Endothelial cell (in vitro differentiated cells): ENCODE data around the gene HLA-DQB2. TPM values are rescaled to one million over a fixed set of nuclear protein-coding genes. Genes with fewer than 3 reads are reported as not detected.

Source experiments
- DNase-seq: peaks from one replicate; pipeline ENCODE4 v3.0.0; 2021; ENCODE audit warnings: low spot score
- H3K27ac Mint-ChIP-seq: one replicate; pipeline ENCODE4 v1.8.0; 2021; ENCODE audit warnings: mixed read lengths, inconsistent platforms; ENCODE audit not compliant: unreplicated experiment
- H3K27me3 Mint-ChIP-seq: one replicate; pipeline ENCODE4 v1.8.0; 2021; ENCODE audit warnings: mild to moderate bottlenecking, moderate library complexity, mixed read lengths, inconsistent platforms; ENCODE audit not compliant: unreplicated experiment
- H3K36me3 Mint-ChIP-seq: one replicate; pipeline ENCODE4 v1.8.0; 2021; ENCODE audit warnings: mild to moderate bottlenecking, low read depth, mixed read lengths, inconsistent platforms; ENCODE audit not compliant: unreplicated experiment
- H3K4me1 Mint-ChIP-seq: one replicate; pipeline ENCODE4 v1.8.0; 2021; ENCODE audit warnings: mild to moderate bottlenecking, mixed read lengths, inconsistent platforms; ENCODE audit not compliant: unreplicated experiment
- H3K4me3 Mint-ChIP-seq: one replicate; pipeline ENCODE4 v1.8.0; 2021; ENCODE audit warnings: mild to moderate bottlenecking, mixed read lengths, inconsistent platforms; ENCODE audit not compliant: unreplicated experiment
- H3K9me3 Mint-ChIP-seq: one replicate; pipeline ENCODE4 v1.8.0; 2021; ENCODE audit warnings: mixed read lengths, inconsistent platforms; ENCODE audit not compliant: unreplicated experiment
- CTCF ChIP-seq: fragments of 200-600 bp; sonication (generic); IDR thresholded peaks from one replicate; pipeline ENCODE4 v1.5.0; 2021; ENCODE audit warnings: antibody characterized with exemption; ENCODE audit not compliant: unreplicated experiment
- total RNA-seq: library from RNA; stranded (reverse); fragmentation: NEBNext Ultra II Directional; extraction: Animal tissue kit (Norgen Biotek cat#: 25700); gene quantifications from one replicate; pipeline ENCODE4 v1.2.1, GENCODE V29; 2021; ENCODE audit not compliant: unreplicated experiment

The HLA-DQB2 gene
- total RNA-seq, 1 donor from 2014 or later, result 0.31 TPM

- no peak for TF ChIP-seq CTCF
- Mint-ChIP-seq H3K27me3 (no peaks in the 10 kb centered on the region), H3K27ac (no peak overlapping the region), H3K4me3 (no peak overlapping the region), H3K9me3 (no peaks in the 10 kb centered on the region), H3K4me1 (no peaks in the 10 kb centered on the region), H3K36me3 (no peaks in the 10 kb centered on the region)
- no peak for DNase-seq
These were observed 11.1 kb upstream of the HLA-DQB2 start for GRCh38 chr6:32774426-32774825.

GRCh38 chr6:32772656-32773055 lies 9.3 kb upstream of the HLA-DQB2 start:
- Mint-ChIP-seq H3K4me1 (no peaks in the 10 kb centered on the region), H3K9me3 (no peaks in the 10 kb centered on the region)
- DNase-seq, result no peak

GRCh38 chr6:32764048-32764447 lies 716 bp upstream of the HLA-DQB2 start:
- no peak for DNase-seq

More at GRCh38 chr6:32772656-32773055, 9.3 kb upstream of the HLA-DQB2 start:
- H3K27me3 Mint-ChIP-seq, result no peaks in the 10 kb centered on the region
- H3K4me3 Mint-ChIP-seq, result no peak overlapping the region
- no peak for TF ChIP-seq CTCF
- H3K36me3 Mint-ChIP-seq, result no peaks in the 10 kb centered on the region
- H3K27ac Mint-ChIP-seq, result no peak overlapping the region

GRCh38 chr6:32761548-32761947 lies 1.8 kb downstream of the HLA-DQB2 start:
- no peak for TF ChIP-seq CTCF
- Mint-ChIP-seq H3K27me3 (no peaks in the 10 kb centered on the region), H3K9me3 (no peaks in the 10 kb centered on the region), H3K4me1 (no peaks in the 10 kb centered on the region), H3K4me3 (no peak overlapping the region), H3K27ac (no peak overlapping the region), H3K36me3 (no peaks in the 10 kb centered on the region)
- DNase-seq, result no peak

More at GRCh38 chr6:32764048-32764447, 716 bp upstream of the HLA-DQB2 start:
- no peak for TF ChIP-seq CTCF
- Mint-ChIP-seq H3K36me3 (no peaks in the 10 kb centered on the region), H3K27ac (no peak overlapping the region), H3K4me3 (no peak overlapping the region), H3K27me3 (no peaks in the 10 kb centered on the region), H3K9me3 (no peaks in the 10 kb centered on the region), H3K4me1 (no peaks in the 10 kb centered on the region)

GRCh38 chr6:32761072-32761471 lies 2.3 kb downstream of the HLA-DQB2 start:
- Mint-ChIP-seq H3K27me3 (no peaks in the 10 kb centered on the region), H3K36me3 (no peaks in the 10 kb centered on the region), H3K27ac (no peak overlapping the region), H3K9me3 (no peaks in the 10 kb centered on the region), H3K4me1 (no peaks in the 10 kb centered on the region), H3K4me3 (no peak overlapping the region)
- no peak for TF ChIP-seq CTCF
- DNase-seq, result no peak
